Prostate gland (tissue), 2 donors: ENCODE data around the gene C5orf63.

Experiments
- CTCF ChIP-seq, 4 experiments: fragments of 200-600 bp in 2 of 4; fragments of 450-650 bp in 2 of 4; sonication (generic) in 2 of 4; IDR thresholded peaks; 1 replicate in 3 of 4; 2 replicates in 1 of 4; pipeline ENCODE4 v1.5.1; 2016 to 2019; ENCODE audit warnings: antibody characterized with exemption in 4 of 4, mild to moderate bottlenecking in 2 of 4, moderate library complexity in 2 of 4
- POLR2A ChIP-seq: fragments of 450-650 bp; IDR thresholded peaks from one replicate; pipeline ENCODE4 v1.6.1; 2016; ENCODE audit warnings: antibody characterized with exemption, mild to moderate bottlenecking

GRCh38 chr5:127004721-127005120 is 68.6 kb downstream of the C5orf63 start:
- TF ChIP-seq CTCF (IDR thresholded peaks at IDR 0.05) (no peak), POLR2A (no peak)
